Tongue (tissue), 2 donors: ENCODE results near the gene MYT1. TPM values are rescaled to one million over a fixed set of nuclear protein-coding genes. Genes with fewer than 3 reads are reported as not detected.

ENCODE experiments used
- DNase-seq: peaks from one replicate; pipeline ENCODE4 v3.0.0-alpha.2; 2015
- total RNA-seq: library from RNA; depleted of rRNA; stranded (reverse); fragments of >200 nt; gene quantifications from one replicate; pipeline ENCODE4 v1.2.3, GENCODE V29; 2014

The MYT1 gene
- total RNA-seq, 1 donor from 2014 or later = 0.31 TPM

DNA sequence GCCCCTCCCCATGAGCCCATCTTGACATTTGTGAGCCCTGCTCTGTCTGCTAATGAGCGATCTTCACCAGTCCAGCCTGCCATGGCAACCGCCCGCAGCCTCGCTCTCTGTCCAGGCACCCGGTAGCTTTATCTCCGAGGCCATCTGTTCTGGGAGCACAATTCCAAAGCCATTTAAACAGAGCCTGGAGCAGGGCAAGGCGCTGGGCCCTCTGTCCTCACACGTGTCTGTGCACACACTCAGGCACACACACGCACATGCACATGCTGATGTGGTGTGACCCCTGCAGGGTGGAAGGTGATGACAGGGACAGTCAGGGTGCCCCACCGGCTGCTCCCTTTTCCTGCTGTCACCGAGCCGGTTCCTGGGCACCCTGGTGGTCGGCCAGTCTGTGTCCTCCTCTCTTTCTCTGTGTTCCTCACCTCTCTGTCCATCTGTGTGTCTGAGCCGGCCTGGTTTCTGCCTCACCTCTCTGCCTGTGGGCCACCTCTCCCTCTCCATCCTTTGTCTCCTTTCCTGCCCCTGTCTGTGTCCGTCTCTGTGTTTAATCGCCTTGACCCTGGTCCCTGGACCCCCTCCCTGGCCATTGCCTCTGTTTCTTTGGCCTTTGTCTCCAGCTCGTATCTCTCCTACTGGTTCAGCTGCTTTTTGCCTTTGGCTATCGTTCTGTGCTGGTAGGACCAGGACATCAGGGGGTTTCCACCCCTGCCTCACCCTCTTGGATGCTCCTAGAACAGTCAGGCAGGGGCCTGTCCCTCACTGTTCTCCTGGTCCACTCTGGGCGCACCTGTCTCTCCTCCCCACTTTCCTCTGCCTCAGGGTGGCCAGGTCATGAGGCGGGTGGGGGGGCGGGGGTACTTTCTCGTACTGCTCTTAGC is 8.8 kb upstream of the MYT1 start:
- DNase-seq = no peak

DNA sequence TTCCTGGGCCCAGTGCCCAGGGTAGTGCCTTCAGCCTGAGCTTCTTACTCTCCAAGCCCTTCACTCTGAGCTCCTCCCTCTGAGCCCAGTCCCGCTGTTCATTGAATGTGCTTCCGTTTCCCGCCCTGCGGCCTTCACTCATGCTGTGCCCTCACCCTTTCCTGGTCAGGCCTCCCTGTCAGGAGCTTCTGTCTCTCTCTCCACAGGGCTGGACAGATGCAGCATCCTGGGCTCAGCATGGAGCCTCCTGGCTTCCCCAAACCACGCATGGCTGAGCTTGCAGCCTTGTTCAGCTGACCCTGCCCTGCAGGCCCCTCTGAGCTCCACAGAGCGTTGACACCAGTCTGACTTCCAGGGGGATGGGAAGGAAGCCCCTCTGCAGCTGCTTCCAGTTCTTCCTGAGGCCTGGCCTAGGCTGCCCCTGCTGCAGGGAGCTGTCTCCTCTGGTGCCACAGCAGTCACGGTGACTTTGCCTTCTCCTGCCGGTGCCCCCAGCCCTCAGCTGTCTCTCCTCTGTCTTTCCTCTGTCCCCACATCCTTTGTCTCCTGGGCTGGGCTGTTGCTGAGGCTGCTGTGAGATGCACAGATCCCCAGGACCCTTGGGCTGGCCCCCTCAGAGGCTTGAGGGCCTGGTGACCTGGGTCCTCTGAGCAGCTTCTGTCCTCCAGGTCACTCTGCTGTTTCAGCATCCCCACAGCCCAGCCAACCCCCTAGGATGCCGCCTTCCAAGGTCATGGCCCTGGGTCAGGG is 7.9 kb upstream of the MYT1 start:
- no peak for DNase-seq

DNA sequence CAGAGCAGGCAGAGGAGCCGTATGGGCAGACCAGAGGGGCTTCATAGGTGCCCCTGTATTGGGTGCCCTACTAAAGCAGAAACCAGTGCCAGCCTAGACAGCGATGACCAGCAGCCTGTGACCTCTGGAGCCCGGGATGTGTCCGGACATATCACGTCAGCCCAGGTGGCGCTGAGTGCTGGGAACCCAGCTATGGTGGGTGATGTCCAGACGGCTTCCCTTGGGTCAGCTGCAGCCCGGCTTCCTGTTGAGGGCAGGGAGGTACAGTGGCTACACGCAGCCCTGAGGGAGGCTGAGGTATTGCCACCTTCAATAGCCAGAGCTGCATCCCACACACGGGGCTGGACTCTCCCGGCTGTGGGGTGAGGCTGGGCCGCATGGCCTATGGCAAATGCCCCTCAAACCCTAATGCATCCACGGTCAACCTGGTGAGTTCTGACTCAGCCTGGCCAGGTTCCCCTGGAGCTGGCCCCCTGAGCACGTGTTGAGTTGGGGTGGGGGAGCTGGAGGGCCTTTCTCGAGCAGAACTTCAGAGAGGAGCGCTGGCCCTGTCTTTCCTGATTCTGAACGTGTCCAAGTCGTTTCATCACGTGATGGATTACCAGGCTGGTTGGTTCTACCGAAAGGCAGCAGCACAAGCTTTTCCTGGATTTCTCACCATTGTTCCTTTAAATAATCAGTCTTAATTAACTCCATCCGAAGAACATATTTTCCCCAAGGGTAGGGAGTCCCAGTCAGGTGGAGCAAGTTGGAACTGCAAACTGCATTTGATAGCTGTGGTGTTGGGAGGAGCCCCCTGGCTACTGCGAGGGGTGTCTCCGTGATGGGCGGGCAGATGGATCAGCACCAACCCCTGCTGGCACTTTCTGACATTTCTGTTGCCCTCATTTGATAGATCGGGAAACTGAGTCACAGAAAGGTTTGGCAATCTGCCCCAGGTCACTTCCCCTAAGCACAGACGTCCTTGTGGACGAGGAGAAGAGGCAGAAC is 7.1 kb upstream of the MYT1 start:
- DNase-seq = no peak

GRCh38 chr20:64157878-64158277 is 6.4 kb upstream of the MYT1 start:
- no peak for DNase-seq

- DNase-seq = no peak
These were observed 5.6 kb upstream of the MYT1 start for GRCh38 chr20:64158346-64159285.

GRCh38 chr20:64159286-64159680 is 5.0 kb upstream of the MYT1 start:
- DNase-seq = no peak

DNA sequence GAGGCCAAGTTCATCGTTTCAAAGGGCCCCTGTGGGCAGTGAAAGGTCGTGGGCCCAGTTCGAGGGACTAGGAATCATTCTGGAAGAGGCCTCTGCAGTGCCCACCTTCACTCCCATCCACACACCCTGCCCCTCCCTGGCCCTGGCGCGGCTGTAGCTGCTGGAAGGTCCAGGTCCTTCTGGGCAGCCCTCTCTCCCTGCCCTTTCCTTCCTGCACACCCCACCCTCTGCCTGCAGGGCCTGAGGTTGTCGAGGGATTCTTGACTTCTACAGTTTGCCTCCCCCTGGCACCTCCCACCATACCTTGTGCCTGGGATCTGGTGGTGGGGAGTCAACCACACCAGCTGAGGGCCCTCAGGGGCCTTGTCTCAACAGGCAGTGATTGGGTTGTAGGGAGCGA is 4.5 kb upstream of the MYT1 start:
- no peak for DNase-seq

DNA sequence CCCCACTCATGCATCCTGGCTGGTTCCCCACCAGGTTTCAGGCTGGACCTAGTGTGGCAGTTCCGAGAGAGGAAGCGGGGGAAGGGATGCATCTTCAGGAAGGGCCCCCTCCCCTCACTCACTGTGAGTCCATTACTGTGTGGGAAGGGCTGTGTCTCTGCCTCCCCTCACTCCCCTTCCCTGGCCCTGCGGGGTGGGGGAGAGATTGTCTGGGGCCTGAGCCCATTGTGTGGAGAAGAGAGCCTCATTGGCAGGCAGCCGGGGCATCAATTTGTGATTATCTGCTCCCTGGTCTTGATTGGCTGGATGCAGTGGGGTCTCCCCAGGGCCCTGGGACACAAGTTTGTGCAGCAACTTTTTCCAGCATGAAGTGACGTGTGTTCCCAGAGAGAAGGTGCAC is 4.1 kb upstream of the MYT1 start:
- DNase-seq = no peak

DNA sequence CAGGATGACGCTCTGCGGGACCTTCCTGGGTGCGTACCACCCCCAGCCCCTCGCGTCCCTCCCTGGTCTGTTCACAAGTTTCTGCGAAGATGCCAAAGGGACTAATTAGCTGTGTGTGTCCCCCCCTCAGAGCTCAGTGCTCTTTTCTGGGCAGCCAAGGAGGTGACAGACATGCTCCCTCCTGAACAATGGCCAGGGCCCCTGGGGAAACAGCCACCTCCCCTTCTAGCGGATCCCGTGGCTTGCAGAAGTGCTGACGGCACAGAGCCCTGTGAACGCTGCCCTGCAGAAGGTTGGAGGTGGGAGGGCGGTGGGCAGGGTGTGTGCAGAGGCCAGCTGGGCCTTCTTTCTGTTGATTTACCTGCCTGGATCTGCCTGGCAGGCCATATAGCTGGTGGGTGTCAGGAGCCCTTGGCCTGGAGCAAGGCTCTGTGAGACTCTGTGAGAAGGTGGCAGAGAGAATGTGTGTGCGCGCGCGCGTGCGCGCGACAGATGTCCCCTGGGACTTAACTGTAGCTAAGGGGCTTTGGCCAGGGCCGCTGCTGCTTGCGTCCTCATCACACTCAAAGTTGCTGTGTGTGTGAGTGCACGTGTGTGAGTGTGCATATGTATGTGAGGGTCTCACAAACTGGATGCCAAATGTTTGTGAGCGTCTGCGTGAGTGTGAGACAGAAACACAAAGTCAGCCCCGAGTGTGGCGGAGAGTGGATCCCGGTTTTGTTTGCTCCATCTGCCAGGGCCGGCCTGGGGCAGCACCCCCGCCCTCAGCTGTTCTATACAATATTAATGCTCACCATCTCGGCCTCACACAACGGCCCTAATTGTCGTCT is 3.5 kb upstream of the MYT1 start:
- DNase-seq = no peak

GRCh38 chr20:64161356-64162238 is 2.7 kb upstream of the MYT1 start:
- peak; percentile 85 for DNase-seq

- no peak for DNase-seq
These were observed 1.9 kb upstream of the MYT1 start for GRCh38 chr20:64162239-64162910.

DNA sequence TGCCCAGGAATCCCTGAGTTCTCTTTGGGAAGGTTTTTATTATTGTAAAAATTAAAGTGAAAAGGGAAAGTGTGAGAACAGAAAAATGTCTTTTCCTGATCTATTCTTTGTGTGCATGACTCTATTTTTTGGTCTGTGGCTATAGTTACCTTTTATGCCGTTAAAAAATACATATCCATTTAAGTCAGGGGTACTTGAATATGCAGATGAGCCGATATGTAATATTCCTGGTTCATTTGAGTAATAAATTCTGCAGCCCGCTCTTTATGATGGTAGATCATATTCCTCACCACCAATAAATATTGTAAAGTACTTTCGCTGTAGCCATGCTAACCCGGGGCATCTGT is 503 bp upstream of the MYT1 start:
- no peak for DNase-seq

- no peak for DNase-seq
These were observed 1.8 kb downstream of the MYT1 start for GRCh38 chr20:64165866-64166600.

DNA sequence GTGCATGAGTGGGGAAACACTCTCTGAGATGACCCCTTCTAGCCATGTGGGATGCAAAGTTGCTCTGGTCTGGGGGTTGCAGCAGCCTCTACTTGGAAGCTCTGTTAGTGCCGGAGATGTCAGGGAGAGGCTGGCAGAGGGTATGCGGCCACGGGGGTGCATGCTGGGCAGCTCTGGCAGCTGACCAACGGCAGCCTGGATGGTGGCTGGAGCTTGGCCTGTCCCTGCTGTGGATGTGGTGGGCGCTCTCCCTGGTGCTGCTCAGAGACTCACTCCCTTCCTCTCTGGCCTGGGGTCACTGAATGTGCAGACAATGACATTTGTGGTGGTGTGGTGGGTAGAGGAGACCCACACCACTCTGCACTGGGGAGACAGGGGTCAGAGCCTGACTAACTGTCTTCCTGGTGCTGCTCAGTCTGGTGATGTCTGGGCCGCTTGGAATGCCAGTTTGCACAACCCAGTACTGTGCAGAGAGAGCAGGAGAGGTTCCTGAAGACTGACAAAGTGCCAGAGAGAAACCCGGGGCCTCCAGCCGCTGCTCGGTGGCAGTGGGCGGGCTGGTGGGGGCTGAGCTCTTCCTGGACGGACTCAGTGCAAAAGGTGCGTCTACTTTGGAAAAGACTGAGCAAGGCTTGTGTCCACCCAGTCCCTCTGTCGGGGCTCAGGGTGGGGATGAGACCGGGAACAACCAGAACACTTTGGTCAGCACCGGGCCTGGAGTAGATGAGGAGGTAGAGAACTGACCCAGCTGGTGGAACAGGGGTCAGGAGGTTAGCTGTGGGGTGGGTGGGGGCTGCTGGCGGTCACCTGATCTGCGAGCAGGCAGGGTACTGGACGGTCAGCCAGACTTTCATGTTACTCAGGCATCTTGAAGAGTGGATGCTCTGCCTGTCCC is 2.7 kb downstream of the MYT1 start:
- DNase-seq = no peak

DNA sequence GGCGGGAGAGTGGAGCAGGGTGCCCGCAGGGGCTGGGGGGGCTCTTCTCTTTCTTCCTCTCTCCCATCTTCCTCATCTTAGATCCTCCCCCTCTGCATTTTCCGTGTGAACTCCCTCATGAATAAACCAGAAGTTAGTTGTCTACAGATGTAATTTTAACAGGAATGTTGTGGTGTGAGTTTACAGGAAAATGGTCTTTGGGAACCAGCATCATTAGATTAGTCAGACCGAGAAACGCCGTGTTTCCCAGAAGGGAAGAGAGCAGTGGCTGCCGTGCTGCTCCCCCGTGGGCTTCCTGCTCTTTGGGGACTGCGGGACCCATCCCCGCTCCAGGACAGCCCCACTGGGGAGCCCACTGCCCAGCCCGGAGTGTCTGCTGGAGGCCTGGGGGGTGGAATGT is 3.4 kb downstream of the MYT1 start:
- DNase-seq = no peak

DNA sequence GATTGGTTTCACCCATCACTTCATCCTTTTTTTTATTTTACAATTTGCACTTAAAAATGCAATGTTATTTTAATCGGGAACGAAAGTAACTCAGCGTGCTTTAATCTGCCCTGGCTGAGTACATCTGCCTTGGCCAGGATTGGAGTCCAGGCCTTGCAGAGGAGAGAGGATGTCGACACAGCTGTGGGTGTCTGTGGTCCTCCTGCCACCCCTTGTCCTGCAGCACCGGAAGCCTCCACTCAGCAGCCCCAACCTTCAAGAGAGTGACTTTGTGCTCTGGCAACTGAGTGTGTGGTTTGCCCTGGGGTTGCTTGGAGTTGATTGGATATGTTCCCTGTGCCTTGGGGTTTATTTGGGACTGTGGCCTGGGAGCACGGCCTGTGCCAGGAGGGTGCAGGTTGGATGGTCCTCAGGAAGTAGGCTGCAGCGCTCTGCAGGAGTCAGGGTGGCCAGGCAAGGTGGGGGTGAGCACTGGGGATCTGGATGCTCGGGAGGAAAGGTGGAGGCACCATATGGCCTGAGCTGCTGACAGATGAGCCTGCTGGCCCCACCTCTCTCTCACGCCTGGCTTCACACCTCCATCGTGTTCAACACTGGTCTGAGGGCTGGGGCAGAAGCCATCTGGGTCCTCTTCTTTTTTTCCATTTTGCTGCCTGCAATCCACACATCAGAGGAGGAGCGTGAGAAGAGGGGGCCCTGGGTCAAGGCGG is 4.3 kb downstream of the MYT1 start:
- DNase-seq = no peak
